ENCODE results near the gene OR8S1.
"Not testable (repeated sequence)": the region's sequence is repeated elsewhere in the genome, so short reads cannot be mapped to it uniquely, and the experiment has no call there.

OR8S1 gene, protein sequence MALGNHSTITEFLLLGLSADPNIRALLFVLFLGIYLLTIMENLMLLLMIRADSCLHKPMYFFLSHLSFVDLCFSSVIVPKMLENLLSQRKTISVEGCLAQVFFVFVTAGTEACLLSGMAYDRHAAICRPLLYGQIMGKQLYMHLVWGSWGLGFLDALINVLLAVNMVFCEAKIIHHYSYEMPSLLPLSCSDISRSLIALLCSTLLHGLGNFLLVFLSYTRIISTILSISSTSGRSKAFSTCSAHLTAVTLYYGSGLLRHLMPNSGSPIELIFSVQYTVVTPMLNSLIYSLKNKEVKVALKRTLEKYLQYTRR

DNA sequence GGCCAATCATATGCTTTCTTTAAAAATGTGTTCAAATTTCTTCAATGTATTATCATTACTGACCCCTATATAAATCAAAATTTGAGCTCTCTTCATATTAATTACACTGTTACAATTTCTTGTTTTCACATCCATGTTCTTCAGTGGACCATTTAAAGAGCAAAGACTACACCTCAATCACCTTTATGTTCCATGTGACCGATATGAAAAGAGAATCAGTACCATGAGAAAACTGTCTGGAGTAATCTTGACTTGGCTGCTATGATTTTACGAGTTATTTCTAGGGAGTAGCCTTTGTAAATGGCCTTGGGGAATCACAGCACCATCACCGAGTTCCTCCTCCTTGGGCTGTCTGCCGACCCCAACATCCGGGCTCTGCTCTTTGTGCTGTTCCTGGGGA, at the start of gene OR8S1:
TSS of gene OR8S1 (plus strand) at position 301 of the 400 bp plus-strand sequence. CDS start at position 301, 0 bp downstream.
- TF ChIP-seq, protein P1, sequence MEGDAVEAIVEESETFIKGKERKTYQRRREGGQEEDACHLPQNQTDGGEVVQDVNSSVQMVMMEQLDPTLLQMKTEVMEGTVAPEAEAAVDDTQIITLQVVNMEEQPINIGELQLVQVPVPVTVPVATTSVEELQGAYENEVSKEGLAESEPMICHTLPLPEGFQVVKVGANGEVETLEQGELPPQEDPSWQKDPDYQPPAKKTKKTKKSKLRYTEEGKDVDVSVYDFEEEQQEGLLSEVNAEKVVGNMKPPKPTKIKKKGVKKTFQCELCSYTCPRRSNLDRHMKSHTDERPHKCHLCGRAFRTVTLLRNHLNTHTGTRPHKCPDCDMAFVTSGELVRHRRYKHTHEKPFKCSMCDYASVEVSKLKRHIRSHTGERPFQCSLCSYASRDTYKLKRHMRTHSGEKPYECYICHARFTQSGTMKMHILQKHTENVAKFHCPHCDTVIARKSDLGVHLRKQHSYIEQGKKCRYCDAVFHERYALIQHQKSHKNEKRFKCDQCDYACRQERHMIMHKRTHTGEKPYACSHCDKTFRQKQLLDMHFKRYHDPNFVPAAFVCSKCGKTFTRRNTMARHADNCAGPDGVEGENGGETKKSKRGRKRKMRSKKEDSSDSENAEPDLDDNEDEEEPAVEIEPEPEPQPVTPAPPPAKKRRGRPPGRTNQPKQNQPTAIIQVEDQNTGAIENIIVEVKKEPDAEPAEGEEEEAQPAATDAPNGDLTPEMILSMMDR (IDR thresholded peaks at IDR 0.05; ENCODE audit: insufficient read depth, low read depth, low read length, missing control alignments): no peak
- H3K4me3 ChIP-seq (ENCODE audit: low read depth, low read length): no peak within 1 kb of the TSS
- DNase-seq (ENCODE audit: low read depth): no peak

DNA sequence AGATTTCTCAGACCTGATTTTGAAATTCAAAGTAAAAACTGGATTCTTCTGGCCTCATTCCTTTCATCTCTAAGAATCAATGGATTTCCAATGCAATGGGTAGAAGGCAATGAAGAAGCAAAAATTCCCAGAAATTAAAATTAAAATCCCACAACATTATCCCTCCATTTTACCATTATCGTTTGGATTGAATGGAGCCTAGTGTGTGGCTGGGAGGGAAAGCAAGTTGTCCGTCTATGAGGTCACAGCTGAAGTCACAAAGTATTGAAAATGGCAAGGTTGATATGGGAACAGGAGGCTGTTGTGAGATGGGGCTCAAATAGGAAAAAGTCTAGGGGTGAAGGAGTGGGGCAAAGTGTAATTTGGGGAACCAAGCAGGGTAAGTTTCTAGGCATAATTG, 43.2 kb upstream of the OR8S1 start, which contains the start of gene C12orf54:
TSS of gene C12orf54 (plus strand) at position 301 of the 400 bp plus-strand sequence. CDS start 799 bp downstream, outside the sequence.
- no peak for DNase-seq (ENCODE audit: low read depth)
- no peak within 1 kb of the TSS for H3K4me3 ChIP-seq (ENCODE audit: low read depth, low read length)
- TF ChIP-seq, protein P1 (IDR thresholded peaks at IDR 0.05; ENCODE audit: insufficient read depth, low read depth, low read length, missing control alignments): no peak

DNA sequence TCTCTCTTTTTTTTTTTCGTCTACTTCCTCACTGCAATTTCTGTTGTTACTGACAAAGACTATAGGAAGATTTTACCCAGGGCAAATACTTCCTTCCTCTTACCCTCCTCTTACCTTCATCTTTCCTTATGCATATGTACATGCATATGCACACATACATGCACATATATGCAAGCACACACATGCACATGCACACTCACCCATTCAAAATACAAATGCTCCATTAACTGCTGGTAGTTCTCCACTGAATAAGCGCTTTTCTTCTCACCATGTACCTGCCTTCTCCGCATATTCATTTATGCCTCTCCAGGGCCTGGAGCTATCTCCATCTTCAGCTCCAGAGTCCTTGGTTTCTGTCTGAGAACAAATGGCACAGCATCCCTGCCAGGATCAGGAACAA, 42.5 kb upstream of the OR8S1 start:
- DNase-seq (ENCODE audit: low read depth): no peak
- TF ChIP-seq, protein P1 (IDR thresholded peaks at IDR 0.05; ENCODE audit: insufficient read depth, low read depth, low read length, missing control alignments): no peak
- no peak overlapping the region for H3K4me3 ChIP-seq (ENCODE audit: low read depth, low read length)

DNA sequence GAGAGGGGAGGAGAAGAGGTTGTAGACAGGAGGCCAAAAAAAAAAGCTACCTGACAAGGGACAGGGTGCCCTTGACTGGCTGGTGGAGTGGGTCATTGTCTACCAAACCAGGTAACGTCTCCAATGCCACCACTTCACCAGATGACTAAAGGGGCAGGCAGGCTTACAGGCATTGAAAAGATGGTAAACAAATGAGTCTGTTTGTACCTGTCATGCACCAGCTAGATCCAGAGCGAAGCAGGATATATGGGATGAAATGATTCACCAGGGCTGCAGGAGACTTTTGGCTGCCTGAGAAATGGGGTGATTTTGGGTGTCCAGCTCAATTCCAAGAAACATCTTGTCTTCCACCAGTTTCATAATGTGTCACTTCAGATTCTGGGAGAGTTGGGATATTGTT, 39.2 kb upstream of the OR8S1 start:
- TF ChIP-seq, protein P1 (IDR thresholded peaks at IDR 0.05; ENCODE audit: insufficient read depth, low read depth, low read length, missing control alignments): no peak
- no peak overlapping the region for H3K4me3 ChIP-seq (ENCODE audit: low read depth, low read length)
- DNase-seq (ENCODE audit: low read depth): no peak

DNA sequence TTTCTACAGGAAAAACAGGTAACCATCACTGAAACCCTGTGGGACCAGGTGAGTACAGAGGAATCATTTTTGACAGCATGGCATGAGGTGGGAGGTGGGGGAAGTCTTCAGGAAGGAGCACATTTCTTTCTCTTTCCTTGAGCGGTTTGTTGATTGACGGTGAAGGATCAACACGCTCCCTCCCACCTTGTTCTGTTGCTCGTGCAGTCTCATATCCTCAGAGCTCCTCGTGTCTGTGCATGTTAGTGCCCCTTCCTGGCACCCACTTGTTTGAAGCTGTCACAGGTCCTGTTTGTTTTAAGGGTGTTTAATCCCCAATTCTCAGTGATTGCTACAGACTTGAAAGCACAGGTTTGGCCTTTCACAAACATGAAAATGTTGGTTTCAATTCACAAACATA, 38.8 kb upstream of the OR8S1 start:
- H3K4me3 ChIP-seq (ENCODE audit: low read depth, low read length): no peak overlapping the region
- DNase-seq (ENCODE audit: low read depth): peak; percentile 19
- TF ChIP-seq, protein P1 (IDR thresholded peaks at IDR 0.05; ENCODE audit: insufficient read depth, low read depth, low read length, missing control alignments): no peak

DNA sequence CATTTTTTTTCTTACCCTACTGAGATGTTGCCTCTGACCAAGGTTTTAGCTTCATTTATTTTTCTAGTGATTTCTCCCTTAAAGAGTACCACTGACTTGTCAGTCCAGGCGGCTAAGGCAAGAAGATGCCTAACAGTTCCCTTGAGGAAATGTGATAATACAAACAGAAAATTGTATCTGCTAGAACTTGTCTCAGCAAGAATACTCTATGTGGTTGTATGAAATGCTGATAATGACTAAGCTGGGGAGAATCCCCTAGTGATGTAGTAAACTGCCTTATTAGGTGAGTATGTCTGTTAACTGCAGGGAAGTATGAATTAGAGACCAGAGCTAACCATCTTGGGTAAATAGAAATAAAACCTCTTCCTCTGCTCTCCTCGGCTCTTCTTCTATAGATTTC, 36.4 kb upstream of the OR8S1 start:
- no peak overlapping the region for H3K4me3 ChIP-seq (ENCODE audit: low read depth, low read length)
- DNase-seq (ENCODE audit: low read depth): peak; percentile 84
- TF ChIP-seq, protein P1 (IDR thresholded peaks at IDR 0.05; ENCODE audit: insufficient read depth, low read depth, low read length, missing control alignments): no peak

DNA sequence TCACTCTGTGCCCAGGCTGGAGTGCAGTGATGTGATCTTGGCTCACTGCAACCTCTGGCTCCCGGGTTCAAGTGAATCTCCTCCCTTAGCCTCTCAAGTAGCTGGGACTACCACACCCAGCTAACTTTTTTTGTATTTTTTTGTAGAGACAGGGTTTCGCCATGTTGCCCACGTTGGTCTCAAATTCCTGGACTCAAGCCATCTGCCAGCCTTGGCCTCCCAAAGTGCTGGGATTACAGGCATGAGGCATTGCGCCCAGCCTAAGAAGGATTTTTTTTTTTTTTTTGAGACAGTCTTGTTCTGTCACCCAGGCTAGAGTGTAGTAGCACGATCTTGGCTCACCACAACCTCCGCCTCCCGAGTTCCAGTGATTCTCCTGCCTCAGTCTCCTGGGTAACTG, 36.0 kb upstream of the OR8S1 start:
- H3K4me3 ChIP-seq (ENCODE audit: low read depth, low read length); DNase-seq (ENCODE audit: low read depth): not testable (repeated sequence)

DNA sequence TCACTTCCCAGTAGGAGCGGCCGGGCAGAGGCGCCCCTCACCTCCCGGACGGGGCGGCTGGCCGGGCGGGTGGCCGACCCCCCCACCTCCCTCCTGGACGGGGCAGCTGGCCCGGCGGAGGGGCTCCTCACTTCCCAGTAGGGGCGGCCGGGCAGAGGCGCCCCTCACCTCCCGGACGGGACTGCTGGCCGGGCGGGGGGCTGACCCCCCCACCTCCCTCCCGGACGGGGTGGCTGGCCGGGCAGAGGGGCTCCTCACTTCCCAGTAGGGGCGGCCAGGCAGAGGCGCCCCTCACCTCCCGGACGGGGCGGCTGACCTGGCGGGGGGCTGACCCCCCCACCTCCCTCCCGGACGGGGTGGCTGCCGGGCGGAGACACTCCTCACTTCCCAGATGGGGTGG, 25.2 kb upstream of the OR8S1 start:
- not testable (repeated sequence) for DNase-seq (ENCODE audit: low read depth); H3K4me3 ChIP-seq (ENCODE audit: low read depth, low read length)

DNA sequence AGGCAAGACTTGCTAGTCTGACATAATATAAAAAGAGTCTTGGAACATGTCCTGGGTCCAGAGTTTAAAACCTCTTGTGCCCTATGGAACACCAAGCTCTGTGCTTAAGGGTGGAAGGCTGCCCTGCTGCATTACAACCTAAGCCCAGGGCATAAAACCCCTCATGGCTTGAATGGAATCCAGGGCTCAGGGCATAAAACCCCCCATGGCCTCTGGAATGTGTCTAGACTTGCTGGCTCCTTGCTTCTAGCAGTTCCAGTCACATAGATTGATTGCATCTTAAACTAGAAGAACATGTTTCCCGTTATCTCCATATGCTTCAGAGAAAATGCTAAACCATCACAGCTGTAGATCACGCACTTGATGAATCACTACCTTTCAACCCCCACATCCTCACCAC, 18.6 kb upstream of the OR8S1 start:
- not testable (repeated sequence) for H3K4me3 ChIP-seq (ENCODE audit: low read depth, low read length); DNase-seq (ENCODE audit: low read depth)

Measured in GM12865 (cell line).